Mucosa of descending colon (tissue), 3 donors: ENCODE results near the gene APCDD1L. TPM values are rescaled to one million over a fixed set of nuclear protein-coding genes. Genes with fewer than 3 reads are reported as not detected.

ENCODE experiments used
- ATAC-seq: fragments of 200-7000 bp; cut with Tn5 transposase; one replicate; pipeline ENCODE4 v1.9.1; 2020; ENCODE audit warnings: mild to moderate bottlenecking, moderate library complexity
- DNase-seq, 3 donors: peaks; one replicate each; pipeline ENCODE4 v3.0.0-alpha.2; 2020
- H3K36me3 ChIP-seq: fragments of 200-600 bp; one replicate; pipeline ENCODE4 v1.8.0; 2021; ENCODE audit warnings: low read depth, mild to moderate bottlenecking
- H3K4me1 ChIP-seq: fragments of 200-600 bp; one replicate; pipeline ENCODE4 v1.8.0; 2021; ENCODE audit warnings: low read depth, mild to moderate bottlenecking
- H3K4me3 ChIP-seq: fragments of 200-600 bp; one replicate; pipeline ENCODE4 v1.8.0; 2021; ENCODE audit warnings: mild to moderate bottlenecking
- H3K9me3 ChIP-seq: fragments of 200-600 bp; one replicate; pipeline ENCODE4 v1.8.0; 2021; ENCODE audit warnings: mild to moderate bottlenecking
- CTCF ChIP-seq: fragments of 200-600 bp; IDR thresholded peaks from one replicate; pipeline ENCODE4 v1.8.0; 2022; ENCODE audit warnings: antibody characterized with exemption, mild to moderate bottlenecking
- intact Hi-C, 2 donors: fragments of 100-400 bp; cut with DNase I in 1 of 2; cut with micrococcal nuclease in 1 of 2; formaldehyde crosslinking; loops; one replicate each; pipeline versions ENCODE4 v1.11.0 to v1.11.1; 2022; cut with DNase I, micrococcal nuclease
- total RNA-seq, 3 donors: library from RNA; stranded (reverse); fragmentation: NEBNext Ultra II Directional in 2 of 3; extraction: Animal tissue kit (Norgen Biotek cat#: 25700) in 2 of 3; gene quantifications; one replicate each; pipeline versions ENCODE4 v1.2.1 to v1.2.4, GENCODE V29; 2021 to 2023
- donor health status: DM: no; HTN: no; CAD: no; lungs with moderate emphysema.
- donor health status: DM: no; HTN: no; CAD: no.
- donor health status: DM: no; HTN: yes; CAD: no.

The APCDD1L gene
- total RNA-seq, 3 donors from 2014 or later = 0.23 to 0.57 (median 0.29) TPM

- intact Hi-C loops = no loop called here
- Histone ChIP-seq H3K4me1 (peaks cover 2% of the 10 kb centered on the region), H3K4me3 (no peak overlapping the region), H3K36me3 (no peaks in the 10 kb centered on the region), H3K9me3 (peaks cover 15% of the 10 kb centered on the region)
- ATAC-seq (no peak), DNase-seq (no peak)
- no peak for TF ChIP-seq CTCF
Observed at GRCh38 chr20:58485393-58485792, 29.8 kb downstream of the APCDD1L start.

GRCh38 chr20:58483470-58483869, 31.7 kb downstream of the APCDD1L start:
- intact Hi-C loops = no loop called here
- no peak for DNase-seq
- ATAC-seq = no peak
- Histone ChIP-seq H3K4me3 (no peak overlapping the region), H3K9me3 (peaks cover 15% of the 10 kb centered on the region), H3K4me1 (peaks cover 2% of the 10 kb centered on the region), H3K36me3 (no peaks in the 10 kb centered on the region)
- no peak for TF ChIP-seq CTCF

GRCh38 chr20:58483051-58483450, 32.1 kb downstream of the APCDD1L start:
- intact Hi-C loops = no loop called here
- Histone ChIP-seq H3K36me3 (no peaks in the 10 kb centered on the region), H3K9me3 (peaks cover 16% of the 10 kb centered on the region), H3K4me3 (no peak overlapping the region), H3K4me1 (peaks cover 2% of the 10 kb centered on the region)
- TF ChIP-seq CTCF = no peak
- ATAC-seq (no peak), DNase-seq (no peak)

GRCh38 chr20:58482416-58482815, 32.8 kb downstream of the APCDD1L start:
- DNase-seq (no peak), ATAC-seq (no peak)
- intact Hi-C loops = no loop called here
- Histone ChIP-seq H3K9me3 (peaks cover 20% of the 10 kb centered on the region), H3K36me3 (no peaks in the 10 kb centered on the region), H3K4me3 (no peak overlapping the region), H3K4me1 (peaks cover 2% of the 10 kb centered on the region)
- no peak for TF ChIP-seq CTCF

GRCh38 chr20:58481481-58482021, 33.6 kb downstream of the APCDD1L start:
- Histone ChIP-seq H3K9me3 (peaks cover 15% of the 10 kb centered on the region), H3K4me3 (no peak overlapping the region), H3K4me1 (peaks cover 2% of the 10 kb centered on the region), H3K36me3 (no peaks in the 10 kb centered on the region)
- peak; percentile 86 for ATAC-seq
- intact Hi-C loops = no loop called here
- peak in 2 of 3 donors; percentile 47 to 61 for DNase-seq
- peak; percentile 34 for TF ChIP-seq CTCF
